Measurements from ENCODE around the gene PTPN4. TPM values are rescaled to one million over a fixed set of nuclear protein-coding genes. Genes with fewer than 3 reads are reported as not detected.
"Not testable (repeated sequence)": the region's sequence is repeated elsewhere in the genome, so short reads cannot be mapped to it uniquely, and the experiment has no call there.

The PTPN4 gene
- polyA plus RNA-seq, 1 experiment = 11.8 TPM

GRCh38 chr2:119960821-119961220 is 201.1 kb downstream of the PTPN4 start:
- CTCF ChIA-PET = no interaction called here
- POLR2A ChIA-PET = no interaction called here
- H3K36me3 ChIP-seq (ENCODE audit: control insufficient read depth, insufficient read depth, low read length) = 0 out of 2 replicates have a peak, but pooled peaks cover 1% of the 10 kb centered on the region
- TF ChIP-seq, protein P1, sequence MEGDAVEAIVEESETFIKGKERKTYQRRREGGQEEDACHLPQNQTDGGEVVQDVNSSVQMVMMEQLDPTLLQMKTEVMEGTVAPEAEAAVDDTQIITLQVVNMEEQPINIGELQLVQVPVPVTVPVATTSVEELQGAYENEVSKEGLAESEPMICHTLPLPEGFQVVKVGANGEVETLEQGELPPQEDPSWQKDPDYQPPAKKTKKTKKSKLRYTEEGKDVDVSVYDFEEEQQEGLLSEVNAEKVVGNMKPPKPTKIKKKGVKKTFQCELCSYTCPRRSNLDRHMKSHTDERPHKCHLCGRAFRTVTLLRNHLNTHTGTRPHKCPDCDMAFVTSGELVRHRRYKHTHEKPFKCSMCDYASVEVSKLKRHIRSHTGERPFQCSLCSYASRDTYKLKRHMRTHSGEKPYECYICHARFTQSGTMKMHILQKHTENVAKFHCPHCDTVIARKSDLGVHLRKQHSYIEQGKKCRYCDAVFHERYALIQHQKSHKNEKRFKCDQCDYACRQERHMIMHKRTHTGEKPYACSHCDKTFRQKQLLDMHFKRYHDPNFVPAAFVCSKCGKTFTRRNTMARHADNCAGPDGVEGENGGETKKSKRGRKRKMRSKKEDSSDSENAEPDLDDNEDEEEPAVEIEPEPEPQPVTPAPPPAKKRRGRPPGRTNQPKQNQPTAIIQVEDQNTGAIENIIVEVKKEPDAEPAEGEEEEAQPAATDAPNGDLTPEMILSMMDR (IDR thresholded peaks at IDR 0.05; ENCODE audit: insufficient read depth, low read depth, low read length) = no peak
- H3K27me3 ChIP-seq (ENCODE audit: control insufficient read depth, insufficient read depth, low read length) = no peaks in the 10 kb centered on the region
- DNase-seq (ENCODE audit: low read depth) = no peak
- no peak overlapping the region for H3K4me3 ChIP-seq (ENCODE audit: low read depth, low read length)

- ChIA-PET CTCF (no interaction called here), POLR2A (no interaction called here)
- TF ChIP-seq, protein P1 (IDR thresholded peaks at IDR 0.05; ENCODE audit: insufficient read depth, low read depth, low read length) = no peak
- H3K27me3 ChIP-seq (ENCODE audit: control insufficient read depth, insufficient read depth, low read length) = no peaks in the 10 kb centered on the region
- DNase-seq (ENCODE audit: low read depth) = no peak
- H3K4me3 ChIP-seq (ENCODE audit: low read depth, low read length) = no peak overlapping the region
- no peaks in the 10 kb centered on the region for H3K36me3 ChIP-seq (ENCODE audit: control insufficient read depth, insufficient read depth, low read length)
These were observed 222.2 kb downstream of the PTPN4 start for GRCh38 chr2:119981896-119982295.

GRCh38 chr2:119982506-119982905 is 222.8 kb downstream of the PTPN4 start:
- no peaks in the 10 kb centered on the region for H3K36me3 ChIP-seq (ENCODE audit: control insufficient read depth, insufficient read depth, low read length)
- ChIA-PET POLR2A (no interaction called here), CTCF (no interaction called here)
- no peak for DNase-seq (ENCODE audit: low read depth)
- no peak overlapping the region for H3K4me3 ChIP-seq (ENCODE audit: low read depth, low read length)
- TF ChIP-seq, protein P1 (IDR thresholded peaks at IDR 0.05; ENCODE audit: insufficient read depth, low read depth, low read length) = no peak
- no peaks in the 10 kb centered on the region for H3K27me3 ChIP-seq (ENCODE audit: control insufficient read depth, insufficient read depth, low read length)

DNA sequence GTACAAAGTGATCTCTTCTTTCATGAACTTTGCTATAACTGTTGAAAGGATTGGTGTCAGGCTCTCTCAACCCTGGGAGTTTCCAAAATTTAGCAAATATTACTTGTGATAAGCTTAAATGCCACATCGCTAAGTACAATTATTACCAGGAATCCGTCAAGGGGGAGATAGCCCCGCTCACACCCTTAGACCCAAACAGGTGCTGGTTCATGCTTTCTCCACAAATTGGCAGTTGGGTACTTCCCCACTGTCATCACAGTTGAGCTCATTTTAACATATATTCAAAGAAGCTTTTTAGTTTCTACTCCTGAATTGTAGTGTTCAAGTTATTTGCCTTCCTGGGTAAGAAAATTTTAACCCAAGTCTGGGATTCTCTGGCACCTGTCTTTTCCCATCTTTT is 223.4 kb downstream of the PTPN4 start:
- Histone ChIP-seq H3K27me3 (ENCODE audit: control insufficient read depth, insufficient read depth, low read length) (no peaks in the 10 kb centered on the region), H3K4me3 (ENCODE audit: low read depth, low read length) (no peak overlapping the region), H3K36me3 (ENCODE audit: control insufficient read depth, insufficient read depth, low read length) (no peaks in the 10 kb centered on the region)
- TF ChIP-seq, protein P1 (IDR thresholded peaks at IDR 0.05; ENCODE audit: insufficient read depth, low read depth, low read length) = no peak
- ChIA-PET POLR2A (no interaction called here), CTCF (no interaction called here)
- DNase-seq (ENCODE audit: low read depth) = no peak

GRCh38 chr2:119996148-119996547 is 236.4 kb downstream of the PTPN4 start:
- Histone ChIP-seq H3K4me3 (ENCODE audit: low read depth, low read length) (no peak overlapping the region), H3K36me3 (ENCODE audit: control insufficient read depth, insufficient read depth, low read length) (no peaks in the 10 kb centered on the region), H3K27me3 (ENCODE audit: control insufficient read depth, insufficient read depth, low read length) (no peaks in the 10 kb centered on the region)
- TF ChIP-seq, protein P1 (IDR thresholded peaks at IDR 0.05; ENCODE audit: insufficient read depth, low read depth, low read length) = no peak
- no peak for DNase-seq (ENCODE audit: low read depth)
- POLR2A ChIA-PET = no interaction called here
- CTCF ChIA-PET = interaction anchor here (0.9 kb wide), 1 partner anchor 8 kb away, joined by 3 read pairs; no protein-coding TSS in a partner anchor

DNA sequence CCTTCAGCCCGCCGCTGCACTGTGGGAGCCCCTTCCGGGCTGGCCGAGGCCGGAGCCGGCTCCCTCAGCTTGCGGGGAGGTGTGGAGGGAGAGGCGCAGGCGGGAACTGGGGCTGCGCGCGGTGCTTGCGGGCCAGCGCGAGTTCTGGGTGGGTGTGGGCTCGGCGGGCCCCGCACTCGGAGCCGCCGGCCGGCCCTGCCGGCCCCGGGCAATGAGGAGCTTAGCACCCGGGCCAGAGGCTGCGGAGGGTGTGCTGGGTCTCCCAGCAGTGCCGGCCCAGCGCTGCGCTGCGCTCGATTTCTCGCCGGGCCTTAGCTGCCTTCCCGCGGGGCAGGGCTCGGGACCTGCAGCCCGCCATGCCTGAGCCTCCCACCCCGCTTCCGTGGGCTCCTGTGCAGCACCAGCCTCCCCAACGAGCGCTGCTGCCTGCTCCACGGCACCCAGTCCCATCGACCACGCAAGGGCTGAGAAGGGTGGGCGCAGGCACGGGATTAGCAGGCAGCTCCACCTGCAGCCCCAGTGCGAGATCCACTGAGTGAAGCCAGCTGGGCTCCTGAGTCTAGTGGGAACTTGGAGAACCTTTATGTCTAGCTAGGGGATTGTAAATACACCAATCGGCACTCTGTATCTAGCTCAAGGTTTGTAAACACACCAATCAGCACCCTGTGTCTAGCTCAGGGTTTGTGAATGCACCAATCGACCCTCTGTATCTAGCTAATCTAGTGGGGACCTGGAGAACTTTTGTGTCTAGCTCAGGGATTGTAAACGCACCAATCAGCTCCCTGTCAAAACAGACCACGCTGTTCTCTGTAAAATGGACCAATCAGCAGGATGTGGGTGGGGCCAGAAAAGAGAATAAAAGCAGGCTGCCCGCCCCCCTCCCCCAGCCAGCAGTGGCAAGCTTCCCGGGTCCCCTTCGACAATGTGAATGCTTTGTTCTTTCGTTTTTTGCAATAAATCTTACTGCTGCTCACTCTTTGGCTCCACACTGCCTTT is 237.5 kb downstream of the PTPN4 start:
- H3K4me3 ChIP-seq (ENCODE audit: low read depth, low read length); POLR2A ChIA-PET; DNase-seq (ENCODE audit: low read depth); CTCF ChIA-PET; H3K36me3 ChIP-seq (ENCODE audit: control insufficient read depth, insufficient read depth, low read length); H3K27me3 ChIP-seq (ENCODE audit: control insufficient read depth, insufficient read depth, low read length): not testable (repeated sequence)
